Stromal cell of bone marrow (primary cell): ENCODE data around the gene SEMA3A.

Experiments used
- DNase-seq: peaks from one replicate; pipeline ENCODE4 v3.0.0-alpha.2; 2012; ENCODE audit warnings: low read depth

The SEMA3A gene

DNA sequence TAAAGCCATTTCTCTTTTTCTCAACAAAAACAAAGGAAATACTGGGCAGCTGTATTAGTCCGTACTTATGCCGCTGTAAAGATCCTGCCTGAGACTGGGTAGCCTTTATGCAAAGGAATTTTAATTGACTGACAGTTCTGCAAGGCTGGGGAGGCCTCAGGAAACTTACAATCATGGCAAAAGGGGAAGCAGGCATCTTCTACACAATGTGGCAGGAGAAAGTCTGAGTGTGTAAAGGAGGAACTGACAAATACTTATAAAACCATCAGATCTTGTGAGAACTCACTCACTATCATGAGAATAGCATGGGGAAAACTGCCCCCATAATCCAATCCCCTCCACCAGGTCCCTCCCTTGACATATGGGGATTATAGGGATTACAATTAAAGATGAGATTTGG, 264.3 kb downstream of the SEMA3A start:
- no peak for DNase-seq

DNA sequence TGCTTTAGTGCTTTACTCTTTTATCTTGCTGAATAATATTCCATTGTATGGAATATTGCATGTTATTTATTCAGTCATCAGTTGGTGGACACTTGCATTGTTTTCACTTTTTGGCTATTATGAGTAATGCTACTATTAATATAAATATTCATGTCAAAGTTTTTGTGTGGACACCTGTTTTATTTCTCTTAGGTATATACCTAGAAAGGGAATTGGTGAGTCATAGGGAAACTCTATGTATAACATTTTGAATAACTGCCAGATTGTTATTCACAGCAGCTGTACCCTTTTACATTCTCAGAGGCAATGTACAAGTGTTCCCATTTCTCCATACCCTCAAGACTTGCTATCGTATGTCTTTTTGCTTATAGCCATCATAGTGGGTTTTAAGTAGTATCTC, 268.7 kb downstream of the SEMA3A start:
- no peak for DNase-seq

DNA sequence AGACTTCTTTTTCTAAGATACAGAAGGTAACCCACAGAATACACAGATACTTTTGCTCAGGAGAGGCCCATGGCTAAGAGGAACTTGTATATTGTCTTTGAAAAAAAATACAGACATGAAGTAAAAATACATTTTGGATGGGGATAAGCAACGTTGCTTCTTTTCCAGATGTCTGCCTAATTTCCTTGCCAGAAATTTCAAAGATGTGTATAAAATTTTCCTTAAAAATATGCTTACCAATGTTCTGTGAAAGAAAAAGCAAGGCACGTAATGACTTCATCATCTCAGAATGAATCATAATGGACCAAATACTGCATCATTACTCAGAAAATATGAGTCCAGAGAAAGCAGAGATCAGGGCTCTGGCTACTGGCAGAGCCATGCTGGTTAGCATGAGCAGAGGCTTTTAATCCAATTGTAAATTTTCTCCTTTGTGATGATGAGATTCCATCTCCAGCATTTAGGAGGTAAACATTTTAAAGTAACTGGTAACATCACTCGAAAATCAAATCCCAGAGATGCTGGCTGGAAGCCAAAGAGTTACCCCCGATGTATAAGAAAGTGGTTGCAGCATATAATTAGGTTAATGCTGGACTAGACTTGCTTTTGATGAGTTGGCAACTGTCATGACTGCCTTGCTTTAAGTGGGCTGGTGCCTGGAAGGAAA, 272.5 kb downstream of the SEMA3A start:
- DNase-seq, result peak; percentile 66

DNA sequence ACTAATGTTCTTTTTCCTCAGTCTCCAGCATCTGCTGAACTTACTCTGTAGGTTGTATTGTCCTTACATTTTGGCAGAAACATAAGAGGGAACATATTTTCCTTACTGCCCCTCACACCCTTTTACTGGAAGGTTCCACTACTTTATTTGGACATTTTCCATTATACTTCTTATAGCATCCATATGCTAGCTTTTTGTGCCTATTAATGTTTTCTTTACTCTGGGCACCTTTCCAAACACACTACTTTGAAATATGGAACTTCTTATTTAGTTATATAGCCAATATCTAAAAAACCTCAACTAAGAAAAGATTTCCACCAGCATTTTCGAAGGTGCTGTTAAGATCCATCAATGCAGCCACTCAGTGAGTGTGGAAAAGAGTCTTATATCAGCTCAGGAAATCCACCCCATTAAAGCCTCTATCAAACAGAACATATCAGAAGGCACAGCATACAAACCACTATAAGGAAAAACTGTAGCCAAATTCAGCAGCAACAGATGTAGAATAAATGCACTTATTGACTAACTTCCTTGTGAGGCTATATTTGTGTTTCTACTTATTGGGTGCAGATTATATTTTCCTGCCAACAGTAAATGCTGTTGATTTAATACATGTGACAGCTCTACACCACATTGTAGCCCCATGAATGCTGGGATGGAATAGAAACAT, 273.2 kb downstream of the SEMA3A start:
- DNase-seq, result no peak

DNA sequence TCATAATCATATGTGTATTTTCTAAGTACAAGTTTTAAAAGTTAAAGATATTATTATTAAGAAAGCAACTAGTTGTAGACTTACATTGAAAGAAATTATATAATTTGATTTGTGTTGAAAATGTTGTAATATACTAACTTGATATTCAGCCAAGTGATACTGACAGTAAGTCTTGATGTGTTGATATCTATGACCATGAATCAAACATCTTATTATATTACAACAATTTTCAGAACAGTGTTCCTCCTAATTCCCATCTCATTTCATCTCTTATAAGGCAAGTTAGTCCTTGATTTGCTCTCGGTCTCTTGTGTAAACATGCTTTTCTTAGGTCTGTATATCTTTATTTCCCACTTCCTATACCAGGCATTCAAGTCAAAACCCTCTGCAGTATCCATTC, 276.4 kb downstream of the SEMA3A start:
- no peak for DNase-seq

DNA sequence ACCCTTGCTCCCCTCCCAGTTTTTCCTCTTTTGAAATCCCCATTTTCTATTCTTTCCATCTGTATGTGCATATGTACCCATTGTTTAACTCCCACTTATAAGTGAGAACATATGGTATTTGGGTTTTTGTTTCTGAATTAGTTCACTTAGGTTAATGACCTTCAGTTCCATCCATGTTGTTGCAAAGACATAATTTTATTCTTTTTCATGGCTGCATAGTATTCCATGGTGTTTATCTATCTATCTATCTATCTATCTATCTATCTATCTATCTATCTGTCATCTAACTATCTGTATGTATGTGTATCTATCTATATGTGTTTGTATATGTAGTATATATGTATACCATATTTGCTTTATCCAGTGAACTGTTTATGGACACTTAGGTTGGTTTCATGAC, 281.4 kb downstream of the SEMA3A start:
- DNase-seq, result no peak

DNA sequence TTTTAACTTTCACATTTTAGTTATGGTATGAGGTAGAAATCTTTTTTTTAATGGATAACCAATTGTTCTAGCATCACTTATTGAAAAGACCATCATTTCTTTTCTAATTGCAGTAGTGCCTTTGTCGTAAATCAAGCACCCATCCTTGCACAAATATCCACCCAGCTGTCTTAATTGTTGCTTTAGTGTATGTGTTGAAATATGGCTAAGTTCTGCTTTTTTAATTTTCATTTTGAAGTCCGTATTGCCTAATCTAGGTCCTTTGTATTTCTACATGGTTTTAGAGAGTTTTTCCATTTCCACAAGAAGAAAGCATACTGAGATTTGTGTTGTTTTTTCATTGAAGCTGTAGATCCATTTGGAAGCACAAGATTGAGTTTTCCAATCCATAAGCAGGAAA, 286.1 kb downstream of the SEMA3A start:
- no peak for DNase-seq
